HepG2 (cell line): ENCODE results near the gene UBE2I. TPM values are rescaled to one million over a fixed set of nuclear protein-coding genes. Genes with fewer than 3 reads are reported as not detected.

ENCODE experiments used
- FOXA3 ChIP-seq: IDR thresholded peaks from 2 replicates; pipeline ENCODE4 v1.6.1; 2016; ENCODE audit warnings: missing genetic modification reagents, missing compliant biosample characterization
- HMGXB4 ChIP-seq, 2 experiments: sonication (generic) in 1 of 2; formaldehyde crosslinking in 1 of 2; IDR thresholded peaks; 2 replicates each; pipeline versions ENCODE4 v1.4.0 to v1.6.1; 2018 to 2020; ENCODE audit warnings: missing genetic modification reagents in 2 of 2, borderline replicate concordance in 1 of 2, low read depth in 1 of 2, mild to moderate bottlenecking in 1 of 2, missing biosample characterization in 1 of 2
- HOXA3 ChIP-seq: sonication (generic); formaldehyde crosslinking; IDR thresholded peaks from 2 replicates; pipeline ENCODE4 v1.5.0; 2020; ENCODE audit warnings: missing genetic modification reagents
- HOXA5 ChIP-seq: sonication (generic); formaldehyde crosslinking; IDR thresholded peaks from 2 replicates; pipeline ENCODE4 v1.4.0; 2020; ENCODE audit warnings: missing genetic modification reagents
- KDM2A ChIP-seq: sonication (generic); formaldehyde crosslinking; IDR thresholded peaks from 2 replicates; pipeline ENCODE4 v1.4.0; 2020; ENCODE audit warnings: low read depth, missing genetic modification reagents, borderline replicate concordance
- KDM3A ChIP-seq: IDR thresholded peaks from 2 replicates; pipeline ENCODE4 v1.6.1; 2018; ENCODE audit warnings: low read depth, missing compliant biosample characterization
- LCORL ChIP-seq, 2 experiments: fragments of 450-650 bp in 1 of 2; sonication (generic) in 1 of 2; formaldehyde crosslinking in 1 of 2; IDR thresholded peaks; 2 replicates each; pipeline versions ENCODE4 v1.5.0 to v1.6.1; 2017 to 2020; ENCODE audit warnings: antibody characterized with exemption in 1 of 2, missing genetic modification reagents in 1 of 2
- MAX ChIP-seq: IDR thresholded peaks from 2 replicates; pipeline ENCODE4 v1.6.1; 2012; ENCODE audit warnings: inconsistent platforms
- NR2F1 ChIP-seq, 2 experiments: fragments of 450-650 bp in 1 of 2; formaldehyde crosslinking in 1 of 2; IDR thresholded peaks; 2 replicates each; pipeline versions ENCODE4 v1.5.0 to v1.6.1; 2016 to 2020; ENCODE audit warnings: mild to moderate bottlenecking in 1 of 2, missing compliant biosample characterization in 1 of 2, missing genetic modification reagents in 1 of 2, moderate library complexity in 1 of 2
- NRL ChIP-seq: sonication (generic); formaldehyde crosslinking; IDR thresholded peaks from 2 replicates; pipeline ENCODE4 v1.5.0; 2020; ENCODE audit warnings: missing genetic modification reagents, mild to moderate bottlenecking, moderate library complexity, borderline replicate concordance
- PTBP1 ChIP-seq: fragments of 200-400 bp; formaldehyde crosslinking; IDR thresholded peaks from 2 replicates; pipeline ENCODE4 v1.6.1; 2018; ENCODE audit warnings: low read length, low read depth; ENCODE audit not compliant: poor library complexity, severe bottlenecking
- TAF1 ChIP-seq: sonication (generic); formaldehyde crosslinking; IDR thresholded peaks from 2 replicates; pipeline ENCODE4 v1.4.0; 2020; ENCODE audit warnings: missing genetic modification reagents
- THAP11 ChIP-seq: IDR thresholded peaks from 2 replicates; pipeline ENCODE4 v1.6.1; 2016; ENCODE audit warnings: missing biosample characterization, missing genetic modification reagents
- ZHX2 ChIP-seq, 2 experiments: sonication (generic) in 1 of 2; formaldehyde crosslinking in 1 of 2; IDR thresholded peaks; 2 replicates each; pipeline versions ENCODE4 v1.6.1 to v1.9.0; 2014 to 2022; ENCODE audit warnings: antibody characterized with exemption in 1 of 2, borderline replicate concordance in 1 of 2, inconsistent platforms in 1 of 2, low read depth in 1 of 2, missing genetic modification reagents in 1 of 2
- ZNF335 ChIP-seq: sonication (generic); formaldehyde crosslinking; IDR thresholded peaks from 2 replicates; pipeline ENCODE4 v1.4.0; 2020; ENCODE audit warnings: missing genetic modification reagents
- ZNF781 ChIP-seq: sonication (generic); formaldehyde crosslinking; IDR thresholded peaks from 2 replicates; pipeline ENCODE4 v1.5.1; 2020; ENCODE audit warnings: borderline replicate concordance, mild to moderate bottlenecking, missing genetic modification reagents; ENCODE audit errors: not compliant biosample characterization
- polyA plus RNA-seq, 8 experiments: library from polyadenylated mRNA; depleted of rRNA in 3 of 8; stranded (reverse) in 7 of 8; unstranded in 1 of 8; fragments of >200 nt; fragmentation: Illumina TruSeq in 4 of 8; extraction: Trizol in 4 of 8; gene quantifications; 2 replicates each; pipeline versions ENCODE4 v1.2.1 to v1.2.3, GENCODE V29; 2011 to 2016; ENCODE audit warnings: low read depth in 4 of 8, missing spikeins in 1 of 8, mixed read lengths in 1 of 8; ENCODE audit not compliant: insufficient read depth in 1 of 8
- total RNA-seq, 5 experiments: library from RNA; depleted of rRNA; stranded (reverse); fragments of >200 nt; fragmentation: Illumina TruSeq; extraction: Trizol; gene quantifications; 2 replicates each; pipeline ENCODE4 v1.2.3, GENCODE V29; 2016; ENCODE audit warnings: low read depth in 1 of 5
- TF ChIP-seq, protein P1 (sequence below): sonication (generic); formaldehyde crosslinking; IDR thresholded peaks from 2 replicates; pipeline ENCODE4 v1.5.0; 2020; ENCODE audit warnings: mild to moderate bottlenecking, missing genetic modification reagents, moderate library complexity

Gene UBE2I
- total and polyA plus RNA-seq, 2 of the 13 experiments (the other 11 are each of a cell fraction or from before 2014, with no cell fraction given), result 75.8 to 98.9 TPM

- 0 out of 2 replicates have a peak, but pooled peaks have one; percentile 23 for TF ChIP-seq ZHX2 (IDR thresholded peaks at IDR 0.05; ENCODE audit: low read depth)
- TF ChIP-seq ZHX2 (CRISPR knock-in tag; IDR thresholded peaks at IDR 0.05; ENCODE audit: borderline replicate concordance), result no peak
- peak; percentile 33 for TF ChIP-seq TAF1 (CRISPR knock-in tag)
- peak; percentile 10; the same call in 1 of the 2 replicates for TF ChIP-seq MAX
- peak; percentile 25 for TF ChIP-seq ZNF781
- 0 out of 2 replicates have a peak, but pooled peaks have one; percentile 11 for TF ChIP-seq HOXA5 (CRISPR knock-in tag)
- peak; percentile 46; the same call in 1 of the 2 replicates for TF ChIP-seq HOXA3 (CRISPR knock-in tag)
- TF ChIP-seq ZNF335 (CRISPR knock-in tag), result peak; percentile 88
- TF ChIP-seq HMGXB4 (CRISPR knock-in tag; IDR thresholded peaks at IDR 0.05; ENCODE audit: borderline replicate concordance in 1 of 2, low read depth in 1 of 2), result peak; percentile 67 to 77; a peak in 3 of 4 replicates
- TF ChIP-seq KDM2A (CRISPR knock-in tag), result peak; percentile 63; the same call in 1 of the 2 replicates
- TF ChIP-seq, protein P1, sequence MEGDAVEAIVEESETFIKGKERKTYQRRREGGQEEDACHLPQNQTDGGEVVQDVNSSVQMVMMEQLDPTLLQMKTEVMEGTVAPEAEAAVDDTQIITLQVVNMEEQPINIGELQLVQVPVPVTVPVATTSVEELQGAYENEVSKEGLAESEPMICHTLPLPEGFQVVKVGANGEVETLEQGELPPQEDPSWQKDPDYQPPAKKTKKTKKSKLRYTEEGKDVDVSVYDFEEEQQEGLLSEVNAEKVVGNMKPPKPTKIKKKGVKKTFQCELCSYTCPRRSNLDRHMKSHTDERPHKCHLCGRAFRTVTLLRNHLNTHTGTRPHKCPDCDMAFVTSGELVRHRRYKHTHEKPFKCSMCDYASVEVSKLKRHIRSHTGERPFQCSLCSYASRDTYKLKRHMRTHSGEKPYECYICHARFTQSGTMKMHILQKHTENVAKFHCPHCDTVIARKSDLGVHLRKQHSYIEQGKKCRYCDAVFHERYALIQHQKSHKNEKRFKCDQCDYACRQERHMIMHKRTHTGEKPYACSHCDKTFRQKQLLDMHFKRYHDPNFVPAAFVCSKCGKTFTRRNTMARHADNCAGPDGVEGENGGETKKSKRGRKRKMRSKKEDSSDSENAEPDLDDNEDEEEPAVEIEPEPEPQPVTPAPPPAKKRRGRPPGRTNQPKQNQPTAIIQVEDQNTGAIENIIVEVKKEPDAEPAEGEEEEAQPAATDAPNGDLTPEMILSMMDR (CRISPR knock-in tag), result peak; percentile 92
- TF ChIP-seq LCORL (IDR thresholded peaks at IDR 0.05), result no peak
- TF ChIP-seq LCORL (CRISPR knock-in tag; IDR thresholded peaks at IDR 0.05), result peak; percentile 40; the same call in 1 of the 2 replicates
- peak; percentile 14; the same call in 1 of the 2 replicates for TF ChIP-seq THAP11 (CRISPR knock-in tag)
- peak; percentile 66 for TF ChIP-seq FOXA3 (CRISPR knock-in tag)
- no peak for TF ChIP-seq PTBP1
- 0 out of 2 replicates have a peak, but pooled peaks have one; percentile 45 for TF ChIP-seq KDM3A (CRISPR knock-in tag)
- TF ChIP-seq NRL (CRISPR knock-in tag), result 0 out of 2 replicates have a peak, but pooled peaks have one; percentile 35
- no peak for TF ChIP-seq NR2F1 (CRISPR knock-in tag; IDR thresholded peaks at IDR 0.05)
Observed at GRCh38 chr16:1300664-1301476, 8.6 kb upstream of the UBE2I start (continued).
